Small intestine (tissue), 7 donors: ENCODE measurements around the gene LYZL2. TPM values are rescaled to one million over a fixed set of nuclear protein-coding genes. Genes with fewer than 3 reads are reported as not detected.
"Not testable (repeated sequence)": the region's sequence is repeated elsewhere in the genome, so short reads cannot be mapped to it uniquely, and the experiment has no call there.

Source experiments
- DNase-seq, 2 donors: peaks; one replicate each; pipeline versions ENCODE4 v3.0.0 to v3.0.0-alpha.2; 2013
- FAIRE-seq: peaks from 2 replicates; lab custom pipeline; 2012; peaks lifted over from hg19 to GRCh38; lab: Jason Lieb, UNC
- H3K27ac ChIP-seq, 3 donors: one replicate each; pipeline ENCODE4 v1.5.1; 2013; ENCODE audit warnings: low read length in 2 of 3, mild to moderate bottlenecking in 2 of 3, control low read depth in 1 of 3, inconsistent platforms in 1 of 3, low read depth in 1 of 3, moderate library complexity in 1 of 3
- H3K27me3 ChIP-seq, 3 donors: one replicate each; pipeline ENCODE4 v1.6.1; 2013; ENCODE audit warnings: low read length in 3 of 3, inconsistent platforms in 1 of 3; ENCODE audit not compliant: control insufficient read depth in 3 of 3, insufficient read depth in 3 of 3
- H3K36me3 ChIP-seq, 3 donors: one replicate each; pipeline ENCODE4 v1.6.1; 2013; ENCODE audit warnings: low read length in 3 of 3, inconsistent platforms in 1 of 3, low read depth in 1 of 3, mild to moderate bottlenecking in 1 of 3, moderate library complexity in 1 of 3; ENCODE audit not compliant: control insufficient read depth in 3 of 3, insufficient read depth in 2 of 3
- H3K4me1 ChIP-seq, 3 donors: one replicate each; pipeline ENCODE4 v1.6.1; 2013; ENCODE audit warnings: low read length in 2 of 3, inconsistent platforms in 1 of 3, low read depth in 1 of 3, mild to moderate bottlenecking in 1 of 3, moderate library complexity in 1 of 3; ENCODE audit not compliant: control insufficient read depth in 3 of 3, insufficient read depth in 2 of 3
- H3K4me3 ChIP-seq, 3 donors: one replicate each; pipeline ENCODE4 v1.5.1; 2013; ENCODE audit warnings: low read length in 3 of 3, control low read depth in 1 of 3, inconsistent platforms in 1 of 3, low read depth in 1 of 3, mild to moderate bottlenecking in 1 of 3, moderate library complexity in 1 of 3
- H3K9me3 ChIP-seq, 2 donors: one replicate each; pipeline ENCODE4 v1.6.1; 2013; ENCODE audit warnings: low read depth in 1 of 2, low read length in 1 of 2; ENCODE audit not compliant: control insufficient read depth in 2 of 2, insufficient read depth in 1 of 2
- WGBS, 3 donors: extraction: QIAGEN DNeasy Blood & Tissue Kit; methylation state at CpG; one replicate each; pipeline ENCODE4 v1.1.7; 2013; 5-methylcytosine and 5-hydroxymethylcytosine counted together
- polyA plus RNA-seq, 4 donors: library from polyadenylated mRNA; stranded (reverse) in 3 of 4; unstranded in 1 of 4; fragments of 200-250 nt in 3 of 4; fragments of 120-200 nt in 1 of 4; gene quantifications; one replicate each; pipeline versions ENCODE4 v1.2.1 to v1.2.3, GENCODE V29; 2013
- donor health status: healthy with polysubstance abuse.
- donor health status: control.
- donor health status: control.
- donor health status: Bipolar disorder and iron deficiency.
- donor health status: healthy.

The LYZL2 gene
- polyA plus RNA-seq, 4 donors, result not detected

GRCh38 chr10:30667982-30668381 is 38.4 kb upstream of the LYZL2 start:
- FAIRE-seq, H3K4me3 ChIP-seq, H3K36me3 ChIP-seq, H3K4me1 ChIP-seq, H3K9me3 ChIP-seq, DNase-seq, H3K27me3 ChIP-seq, H3K27ac ChIP-seq: not testable (repeated sequence)
- 67 to 71% (median 71%) methylated on average over 11 of the region's 11 CpGs for WGBS, 3 donors

- not testable (repeated sequence) for H3K4me3 ChIP-seq, H3K36me3 ChIP-seq, DNase-seq, H3K4me1 ChIP-seq, H3K9me3 ChIP-seq, FAIRE-seq, H3K27ac ChIP-seq, H3K27me3 ChIP-seq
- 69 to 79% (median 74%) methylated on average over 4 to 5 of the region's 7 CpGs for WGBS, 3 donors
These were observed 33.9 kb upstream of the LYZL2 start for GRCh38 chr10:30663403-30663802.

GRCh38 chr10:30662814-30663213 is 33.3 kb upstream of the LYZL2 start:
- Histone ChIP-seq H3K9me3 (no peaks in the 10 kb centered on the region), H3K4me1 (no peaks in the 10 kb centered on the region), H3K4me3 (no peak overlapping the region), H3K36me3 (no peaks in the 10 kb centered on the region), H3K27ac (no peak overlapping the region), H3K27me3 (no peaks in the 10 kb centered on the region)
- FAIRE-seq (no peak), DNase-seq (no peak)
- WGBS, 3 donors, result 71 to 82% (median 81%) methylated on average over 6 of the region's 6 CpGs

GRCh38 chr10:30660314-30660713 is 30.8 kb upstream of the LYZL2 start:
- not testable (repeated sequence) for H3K9me3 ChIP-seq, FAIRE-seq, DNase-seq, H3K4me1 ChIP-seq, H3K27me3 ChIP-seq, H3K27ac ChIP-seq, H3K4me3 ChIP-seq, H3K36me3 ChIP-seq
- WGBS, 3 donors, result 50 to 81% (median 68%) methylated on average over 3 of the region's 3 CpGs

- WGBS, 3 donors, result 48 to 79% (median 65%) methylated on average over 5 of the region's 5 CpGs
- no peak for FAIRE-seq
- H3K4me1 ChIP-seq, result no peaks in the 10 kb centered on the region
These were observed 26.7 kb upstream of the LYZL2 start for GRCh38 chr10:30656233-30656632.

GRCh38 chr10:30655001-30655400 is 25.4 kb upstream of the LYZL2 start:
- not testable (repeated sequence) for H3K27me3 ChIP-seq, H3K4me3 ChIP-seq, DNase-seq, H3K27ac ChIP-seq, FAIRE-seq, H3K4me1 ChIP-seq, H3K36me3 ChIP-seq, H3K9me3 ChIP-seq
- 69 to 87% (median 85%) methylated on average over 8 of the region's 8 CpGs for WGBS, 3 donors

More at GRCh38 chr10:30656233-30656632, 26.7 kb upstream of the LYZL2 start:
- Histone ChIP-seq H3K4me3 (no peak overlapping the region), H3K27ac (peak overlapping the region in 1 of 3 donors; percentile 33), H3K9me3 (no peaks in the 10 kb centered on the region), H3K36me3 (no peaks in the 10 kb centered on the region), H3K27me3 (no peaks in the 10 kb centered on the region)
- DNase-seq, result no peak

- DNase-seq, H3K4me3 ChIP-seq, H3K4me1 ChIP-seq, H3K27me3 ChIP-seq, FAIRE-seq, H3K36me3 ChIP-seq, H3K9me3 ChIP-seq: not testable (repeated sequence)
- H3K27ac ChIP-seq, result peak overlapping the region in 1 of 3 donors; percentile 58
- WGBS, 3 donors, result 69 to 79% (median 73%) methylated on average over 9 of the region's 10 CpGs
These were observed 22.2 kb upstream of the LYZL2 start for GRCh38 chr10:30651470-30652397.

- Histone ChIP-seq H3K36me3 (no peaks in the 10 kb centered on the region), H3K4me1 (no peaks in the 10 kb centered on the region), H3K27me3 (peaks cover 0 to 3% (median 0%) of the 10 kb centered on the region in 3 donors), H3K27ac (no peak overlapping the region), H3K4me3 (no peak overlapping the region), H3K9me3 (no peaks in the 10 kb centered on the region)
- FAIRE-seq, result no peak
- DNase-seq, result no peak
- WGBS, 3 donors, result 60 to 70% (median 65%) methylated on average over 8 of the region's 8 CpGs
These were observed 17.5 kb upstream of the LYZL2 start for GRCh38 chr10:30647089-30647488.
